ENCODE results near the gene DLK1.

DNA sequence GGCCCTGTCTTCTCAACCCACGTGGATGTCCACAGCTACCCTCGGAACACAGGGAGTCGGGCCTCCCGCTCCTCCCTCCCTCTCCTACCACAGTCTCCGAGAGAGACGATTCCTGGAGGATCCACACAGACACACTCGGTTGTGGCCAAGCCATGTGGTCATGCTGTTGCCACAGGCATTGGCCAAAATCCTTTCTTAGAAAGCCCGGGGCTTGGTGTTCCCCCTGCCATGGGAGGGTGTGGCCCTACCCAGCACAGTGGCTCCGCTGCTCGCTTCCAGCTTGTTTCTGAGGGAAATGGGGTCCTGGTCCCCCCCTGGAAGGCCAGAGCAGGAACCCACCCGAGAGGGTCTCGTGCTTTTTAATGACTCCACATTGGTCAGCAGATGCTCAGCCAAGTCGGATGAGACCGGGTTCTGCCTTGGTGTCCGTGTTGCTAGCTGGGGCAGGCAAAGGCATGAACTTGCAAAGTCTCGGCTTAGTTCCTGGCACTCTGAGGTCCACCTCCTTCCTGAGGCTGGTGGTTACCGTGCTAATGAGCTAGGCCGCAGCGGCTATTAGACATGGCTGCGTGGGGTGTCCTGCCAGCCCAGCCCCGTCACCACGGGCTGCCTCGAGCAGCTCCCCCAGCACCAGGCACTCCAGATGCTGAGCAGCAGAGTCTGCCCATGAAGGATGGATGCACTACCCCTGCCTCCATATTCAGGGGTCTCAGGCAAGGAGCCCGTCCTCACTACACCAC is 52.4 kb downstream of the DLK1 start:
- TF ChIP-seq FOXM1 (IDR thresholded peaks at IDR 0.05; ENCODE audit: borderline replicate concordance, low read depth) (no peak), TAF1 (IDR thresholded peaks at IDR 0.05; ENCODE audit: low read depth) (no peak), CREB1 (IDR thresholded peaks at IDR 0.05; ENCODE audit: low read depth) (no peak), CEBPB (IDR thresholded peaks at IDR 0.05) (no peak), NFIC (IDR thresholded peaks at IDR 0.05) (no peak), RAD21 (IDR thresholded peaks at IDR 0.05; ENCODE audit: low read depth) (no peak), YY1 (IDR thresholded peaks at IDR 0.05; ENCODE audit: low read depth) (no peak), TEAD4 (IDR thresholded peaks at IDR 0.05) (no peak), ZBTB7A (IDR thresholded peaks at IDR 0.05; ENCODE audit: low read depth) (no peak), EP300 (IDR thresholded peaks at IDR 0.05; ENCODE audit: borderline replicate concordance) (no peak), EGR1 (IDR thresholded peaks at IDR 0.05) (no peak), TCF12 (IDR thresholded peaks at IDR 0.05; ENCODE audit: low read depth) (no peak)
- TF ChIP-seq, protein P1, sequence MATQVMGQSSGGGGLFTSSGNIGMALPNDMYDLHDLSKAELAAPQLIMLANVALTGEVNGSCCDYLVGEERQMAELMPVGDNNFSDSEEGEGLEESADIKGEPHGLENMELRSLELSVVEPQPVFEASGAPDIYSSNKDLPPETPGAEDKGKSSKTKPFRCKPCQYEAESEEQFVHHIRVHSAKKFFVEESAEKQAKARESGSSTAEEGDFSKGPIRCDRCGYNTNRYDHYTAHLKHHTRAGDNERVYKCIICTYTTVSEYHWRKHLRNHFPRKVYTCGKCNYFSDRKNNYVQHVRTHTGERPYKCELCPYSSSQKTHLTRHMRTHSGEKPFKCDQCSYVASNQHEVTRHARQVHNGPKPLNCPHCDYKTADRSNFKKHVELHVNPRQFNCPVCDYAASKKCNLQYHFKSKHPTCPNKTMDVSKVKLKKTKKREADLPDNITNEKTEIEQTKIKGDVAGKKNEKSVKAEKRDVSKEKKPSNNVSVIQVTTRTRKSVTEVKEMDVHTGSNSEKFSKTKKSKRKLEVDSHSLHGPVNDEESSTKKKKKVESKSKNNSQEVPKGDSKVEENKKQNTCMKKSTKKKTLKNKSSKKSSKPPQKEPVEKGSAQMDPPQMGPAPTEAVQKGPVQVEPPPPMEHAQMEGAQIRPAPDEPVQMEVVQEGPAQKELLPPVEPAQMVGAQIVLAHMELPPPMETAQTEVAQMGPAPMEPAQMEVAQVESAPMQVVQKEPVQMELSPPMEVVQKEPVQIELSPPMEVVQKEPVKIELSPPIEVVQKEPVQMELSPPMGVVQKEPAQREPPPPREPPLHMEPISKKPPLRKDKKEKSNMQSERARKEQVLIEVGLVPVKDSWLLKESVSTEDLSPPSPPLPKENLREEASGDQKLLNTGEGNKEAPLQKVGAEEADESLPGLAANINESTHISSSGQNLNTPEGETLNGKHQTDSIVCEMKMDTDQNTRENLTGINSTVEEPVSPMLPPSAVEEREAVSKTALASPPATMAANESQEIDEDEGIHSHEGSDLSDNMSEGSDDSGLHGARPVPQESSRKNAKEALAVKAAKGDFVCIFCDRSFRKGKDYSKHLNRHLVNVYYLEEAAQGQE (IDR thresholded peaks at IDR 0.05; ENCODE audit: low read depth): no peak
- TF ChIP-seq, protein P2, sequence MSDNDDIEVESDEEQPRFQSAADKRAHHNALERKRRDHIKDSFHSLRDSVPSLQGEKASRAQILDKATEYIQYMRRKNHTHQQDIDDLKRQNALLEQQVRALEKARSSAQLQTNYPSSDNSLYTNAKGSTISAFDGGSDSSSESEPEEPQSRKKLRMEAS (IDR thresholded peaks at IDR 0.05): no peak
